ENCODE measurements around the gene STAT1. TPM values are rescaled to one million over a fixed set of nuclear protein-coding genes. Genes with fewer than 3 reads are reported as not detected.

STAT1 gene
- total RNA-seq, 1 experiment from 2014 or later: 60.7 TPM

GRCh38 chr2:191001624-191002023 lies 12.3 kb downstream of the STAT1 start:
- TF ChIP-seq POLR2A (IDR thresholded peaks at IDR 0.05; ENCODE audit: borderline replicate concordance, extremely low read depth, insufficient read depth, insufficient read length) (no peak), CEBPB (IDR thresholded peaks at IDR 0.05; ENCODE audit: low read depth) (no peak), ZNF274 (IDR thresholded peaks at IDR 0.05; ENCODE audit: low read depth, low read length) (no peak), SP1 (IDR thresholded peaks at IDR 0.05; ENCODE audit: low read depth) (no peak), MAX (IDR thresholded peaks at IDR 0.05) (no peak), ZBTB33 (IDR thresholded peaks at IDR 0.05; ENCODE audit: extremely low read depth, insufficient replicate concordance, low read length) (no peak), TCF7L2 (IDR thresholded peaks at IDR 0.05; ENCODE audit: borderline replicate concordance, extremely low read depth, insufficient read depth, insufficient read length) (no peak), EGR1 (IDR thresholded peaks at IDR 0.05; ENCODE audit: low read depth) (no peak), ELF1 (IDR thresholded peaks at IDR 0.05; ENCODE audit: borderline replicate concordance, low read depth) (no peak), RAD21 (IDR thresholded peaks at IDR 0.05; ENCODE audit: low read depth) (no peak), REST (IDR thresholded peaks at IDR 0.05; ENCODE audit: low read depth) (no peak), CTCF (IDR thresholded peaks at IDR 0.05 in 2 of 3, conservative IDR thresholded peaks at IDR 0.05 in 1 of 3; ENCODE audit: borderline replicate concordance in 1 of 3, insufficient read depth in 1 of 3, low read depth in 2 of 3, low read length in 2 of 3) (no peak), POLR2AphosphoS5 (IDR thresholded peaks at IDR 0.05; ENCODE audit: low read depth, low read length) (no peak), ATF3 (IDR thresholded peaks at IDR 0.05) (no peak), SIN3A (IDR thresholded peaks at IDR 0.05; ENCODE audit: low read depth) (no peak), CBX3 (IDR thresholded peaks at IDR 0.05; ENCODE audit: low read depth) (no peak)
- POLR2A ChIA-PET: no interaction called here
- Histone ChIP-seq H2AFZ (ENCODE audit: low read depth, low read length, poor library complexity, severe bottlenecking) (no peak overlapping the region), H3K27me3 (ENCODE audit: insufficient read depth, low read length) (no peaks in the 10 kb centered on the region), H3K9me3 (ENCODE audit: control insufficient read depth in 1 of 2, insufficient read depth in 1 of 2, low read depth in 1 of 2, low read length in 2 of 2) (no peaks in the 10 kb centered on the region), H3K79me2 (ENCODE audit: insufficient read depth, low read length) (no peaks in the 10 kb centered on the region), H3K4me1 (ENCODE audit: control insufficient read depth in 1 of 2, insufficient read depth in 2 of 2, low read length in 2 of 2) (no peaks in the 10 kb centered on the region), H3K4me2 (ENCODE audit: low read length) (no peak overlapping the region), H3K9me2 (ENCODE audit: insufficient read depth) (no peaks in the 10 kb centered on the region), H3K27ac (ENCODE audit: low read depth, low read length) (no peak overlapping the region), H3K9ac (ENCODE audit: low read length) (no peak overlapping the region), H3K4me3 (replicated peaks in 1 of 2; ENCODE audit: low read depth in 1 of 2, low read length in 2 of 2) (no peak overlapping the region), H4K20me1 (ENCODE audit: insufficient read depth) (no peaks in the 10 kb centered on the region), H3K36me3 (ENCODE audit: control insufficient read depth in 1 of 2, insufficient read depth in 2 of 2, low read length in 2 of 2) (peaks cover 68 to 83% of the 10 kb centered on the region in 2 experiments)
- no peak for DNase-seq (ENCODE audit: low read depth, low spot score)
- RAD21 ChIA-PET (ENCODE audit: low non-redundant PET in 1 of 2, low total read pairs in 2 of 2, uncharacterized antibody in 2 of 2, unreplicated experiment in 2 of 2): no interaction called here
- no peak for ATAC-seq
- intact Hi-C loops (cut with micrococcal nuclease): no loop called here
- CTCF ChIA-PET: no interaction called here
- BruUV-seq (replicated peaks): no TSS peak

Measured in HCT116 (cell line).